ENCODE data around the gene USP38. TPM values are rescaled to one million over a fixed set of nuclear protein-coding genes. Genes with fewer than 3 reads are reported as not detected.

The USP38 gene
- total RNA-seq, 4 donors from 2014 or later: 63.6 to 142 (median 102) TPM

DNA sequence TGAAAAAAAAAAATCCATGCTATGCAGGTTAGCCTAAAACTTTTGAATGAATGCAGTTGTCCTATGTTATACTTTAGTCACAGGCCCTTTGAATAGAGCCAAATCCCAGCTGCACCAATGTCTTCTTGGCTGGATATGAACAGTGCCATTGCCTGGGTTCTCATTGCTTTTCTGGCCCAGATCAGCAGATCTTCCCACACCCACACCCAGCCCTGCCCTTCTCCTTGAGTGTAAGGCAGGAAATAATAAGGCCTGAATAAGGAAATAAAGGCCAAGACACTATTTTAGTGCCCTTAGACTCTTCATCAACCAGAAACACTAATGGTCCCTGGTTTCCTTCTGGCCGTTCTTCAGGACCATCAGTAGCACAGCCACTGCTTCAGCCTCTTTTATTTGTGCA is 66.6 kb downstream of the USP38 start:
- TF ChIP-seq, protein P1, sequence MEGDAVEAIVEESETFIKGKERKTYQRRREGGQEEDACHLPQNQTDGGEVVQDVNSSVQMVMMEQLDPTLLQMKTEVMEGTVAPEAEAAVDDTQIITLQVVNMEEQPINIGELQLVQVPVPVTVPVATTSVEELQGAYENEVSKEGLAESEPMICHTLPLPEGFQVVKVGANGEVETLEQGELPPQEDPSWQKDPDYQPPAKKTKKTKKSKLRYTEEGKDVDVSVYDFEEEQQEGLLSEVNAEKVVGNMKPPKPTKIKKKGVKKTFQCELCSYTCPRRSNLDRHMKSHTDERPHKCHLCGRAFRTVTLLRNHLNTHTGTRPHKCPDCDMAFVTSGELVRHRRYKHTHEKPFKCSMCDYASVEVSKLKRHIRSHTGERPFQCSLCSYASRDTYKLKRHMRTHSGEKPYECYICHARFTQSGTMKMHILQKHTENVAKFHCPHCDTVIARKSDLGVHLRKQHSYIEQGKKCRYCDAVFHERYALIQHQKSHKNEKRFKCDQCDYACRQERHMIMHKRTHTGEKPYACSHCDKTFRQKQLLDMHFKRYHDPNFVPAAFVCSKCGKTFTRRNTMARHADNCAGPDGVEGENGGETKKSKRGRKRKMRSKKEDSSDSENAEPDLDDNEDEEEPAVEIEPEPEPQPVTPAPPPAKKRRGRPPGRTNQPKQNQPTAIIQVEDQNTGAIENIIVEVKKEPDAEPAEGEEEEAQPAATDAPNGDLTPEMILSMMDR (IDR thresholded peaks at IDR 0.05 in 4 of 5, conservative IDR thresholded peaks at IDR 0.05 in 1 of 5): no peak
- TF ChIP-seq POLR2A (IDR thresholded peaks at IDR 0.05): no peak
- intact Hi-C loops (cut with DNase I; ENCODE audit: low total_unique reads) (no loop called here), in situ Hi-C loops (cut with MboI; ENCODE audit: low sequenced_read_pairs in 4 of 4) (no loop called here)
- no peaks in the 10 kb centered on the region for H3K9me3 ChIP-seq
- H3K36me3 ChIP-seq: no peaks in the 10 kb centered on the region
- ATAC-seq (no peak), DNase-seq (no peak)
- H3K4me3 ChIP-seq: no peak overlapping the region
- H3K4me1 ChIP-seq: no peaks in the 10 kb centered on the region
- H3K27ac ChIP-seq: no peak overlapping the region
- H3K27me3 ChIP-seq: no peaks in the 10 kb centered on the region

DNA sequence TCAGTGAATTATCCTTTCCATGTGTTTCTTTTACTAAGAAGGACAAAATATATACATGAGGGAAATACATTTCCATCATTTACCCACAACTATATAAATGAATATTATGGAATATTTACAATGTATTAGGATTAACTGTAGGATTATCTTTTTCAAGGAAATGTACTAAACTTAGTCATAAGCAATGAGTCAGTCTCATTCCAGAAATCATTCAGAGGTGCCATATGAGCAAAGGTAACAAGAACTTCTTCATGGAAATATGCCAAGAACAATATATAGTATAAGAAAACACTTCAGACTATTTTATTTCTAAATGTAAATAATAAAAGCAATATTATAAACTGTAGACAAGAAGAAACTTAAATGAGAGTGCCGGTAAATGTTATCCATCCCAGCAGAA is 67.1 kb downstream of the USP38 start:
- Histone ChIP-seq H3K9me3 (no peaks in the 10 kb centered on the region), H3K27me3 (no peaks in the 10 kb centered on the region), H3K36me3 (no peaks in the 10 kb centered on the region), H3K4me3 (no peak overlapping the region), H3K4me1 (no peaks in the 10 kb centered on the region), H3K27ac (no peak overlapping the region)
- ATAC-seq (no peak), DNase-seq (no peak)
- TF ChIP-seq, protein P1 (IDR thresholded peaks at IDR 0.05 in 4 of 5, conservative IDR thresholded peaks at IDR 0.05 in 1 of 5): no peak
- no peak for TF ChIP-seq POLR2A (IDR thresholded peaks at IDR 0.05)
- intact Hi-C loops (cut with DNase I; ENCODE audit: low total_unique reads) (no loop called here), in situ Hi-C loops (cut with MboI; ENCODE audit: low sequenced_read_pairs in 4 of 4) (no loop called here)

DNA sequence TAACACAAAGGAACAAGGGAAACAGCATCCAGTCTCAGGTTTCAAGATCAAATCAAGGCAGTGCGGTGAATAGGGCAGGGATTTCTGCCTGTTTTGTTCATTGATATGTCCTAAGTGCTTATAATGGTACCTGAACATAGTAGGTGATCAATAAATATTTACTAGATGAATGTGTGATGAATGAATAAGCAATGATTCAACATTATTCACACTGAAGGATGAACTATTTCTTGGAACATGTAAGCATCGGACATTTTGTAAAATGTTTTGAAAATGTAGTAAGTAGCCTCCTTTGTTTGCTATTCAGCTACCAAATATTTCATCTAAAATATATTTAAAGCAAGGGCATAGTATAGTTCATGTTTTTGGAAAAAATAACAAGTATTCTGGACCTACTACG is 67.8 kb downstream of the USP38 start:
- TF ChIP-seq, protein P1 (IDR thresholded peaks at IDR 0.05 in 4 of 5, conservative IDR thresholded peaks at IDR 0.05 in 1 of 5): no peak
- no peak for TF ChIP-seq POLR2A (IDR thresholded peaks at IDR 0.05)
- ATAC-seq (no peak), DNase-seq (no peak)
- H3K27ac ChIP-seq: no peak overlapping the region
- in situ Hi-C loops (cut with MboI; ENCODE audit: low sequenced_read_pairs in 4 of 4): no loop called here
- no peaks in the 10 kb centered on the region for H3K36me3 ChIP-seq
- intact Hi-C loops (cut with DNase I; ENCODE audit: low total_unique reads): no loop called here
- no peaks in the 10 kb centered on the region for H3K4me1 ChIP-seq
- no peaks in the 10 kb centered on the region for H3K27me3 ChIP-seq
- no peak overlapping the region for H3K4me3 ChIP-seq
- no peaks in the 10 kb centered on the region for H3K9me3 ChIP-seq

DNA sequence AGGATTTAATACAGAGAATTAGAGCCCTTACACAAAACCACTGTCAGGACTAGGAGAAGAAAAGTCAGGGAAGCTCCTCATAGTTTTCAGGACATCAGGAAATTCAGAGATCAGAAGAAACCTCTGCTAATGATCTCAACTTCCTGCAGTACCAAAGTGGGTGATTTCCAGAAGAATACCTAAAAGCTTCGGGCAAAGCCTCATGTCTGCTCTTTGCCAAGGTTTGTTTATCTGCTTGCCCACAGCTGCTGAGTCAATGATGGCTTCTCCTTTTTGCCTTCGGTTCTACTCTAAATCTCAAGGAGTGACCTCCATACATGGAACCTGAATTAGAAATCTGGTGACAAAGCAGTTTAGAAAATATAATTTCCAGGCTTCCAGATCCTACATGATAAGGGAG is 68.4 kb downstream of the USP38 start:
- Histone ChIP-seq H3K4me1 (no peaks in the 10 kb centered on the region), H3K36me3 (no peaks in the 10 kb centered on the region), H3K4me3 (no peak overlapping the region), H3K27ac (no peak overlapping the region), H3K27me3 (no peaks in the 10 kb centered on the region), H3K9me3 (no peaks in the 10 kb centered on the region)
- ATAC-seq (no peak), DNase-seq (no peak)
- TF ChIP-seq, protein P1 (IDR thresholded peaks at IDR 0.05 in 4 of 5, conservative IDR thresholded peaks at IDR 0.05 in 1 of 5): no peak
- TF ChIP-seq POLR2A (IDR thresholded peaks at IDR 0.05): no peak
- in situ Hi-C loops (cut with MboI; ENCODE audit: low sequenced_read_pairs in 4 of 4) (no loop called here), intact Hi-C loops (cut with DNase I; ENCODE audit: low total_unique reads) (no loop called here)

DNA sequence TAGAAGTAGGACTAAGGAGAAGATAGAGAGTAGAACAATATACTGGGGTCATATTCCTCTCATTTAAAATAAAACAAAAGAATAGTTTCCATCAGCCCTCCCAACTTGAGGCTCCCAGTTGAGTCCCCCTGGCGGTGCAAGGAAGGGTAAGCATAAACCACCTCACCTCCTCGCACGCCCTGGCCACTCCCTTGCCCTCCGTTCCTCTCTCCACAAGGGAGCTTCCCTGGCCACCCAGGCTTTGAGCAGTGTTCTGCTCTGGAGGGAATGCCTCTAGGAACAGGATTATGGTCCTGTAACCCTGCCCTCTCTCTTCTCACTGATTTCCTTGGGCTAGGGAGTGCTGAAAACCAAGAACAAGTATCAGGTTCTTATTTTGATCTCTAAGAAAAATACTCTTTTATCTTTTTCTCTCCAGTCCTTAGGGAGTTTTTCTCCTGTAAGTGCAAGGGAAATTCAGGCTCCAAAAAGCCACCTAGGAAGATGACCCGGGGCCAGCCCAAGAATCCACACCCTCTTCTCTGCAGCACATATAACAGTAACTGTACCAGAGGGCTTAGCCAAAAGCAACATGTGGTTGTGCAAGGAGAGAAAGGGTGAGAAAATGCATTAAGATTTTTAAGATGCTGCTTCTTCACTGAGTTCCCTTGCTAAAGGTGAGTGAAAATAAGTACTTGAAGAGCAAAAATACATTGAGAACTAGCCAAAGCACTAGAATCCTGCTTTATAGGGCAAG is 69.9 kb downstream of the USP38 start:
- no peak for DNase-seq
- no peaks in the 10 kb centered on the region for H3K27me3 ChIP-seq
- in situ Hi-C loops (cut with MboI; ENCODE audit: low sequenced_read_pairs in 4 of 4): no loop called here
- no peak for TF ChIP-seq POLR2A (IDR thresholded peaks at IDR 0.05)
- TF ChIP-seq, protein P1 (IDR thresholded peaks at IDR 0.05 in 4 of 5, conservative IDR thresholded peaks at IDR 0.05 in 1 of 5): no peak
- no peaks in the 10 kb centered on the region for H3K36me3 ChIP-seq
- no peaks in the 10 kb centered on the region for H3K4me1 ChIP-seq
- ATAC-seq: no peak
- H3K9me3 ChIP-seq: no peaks in the 10 kb centered on the region
- intact Hi-C loops (cut with DNase I; ENCODE audit: low total_unique reads): no loop called here
- H3K4me3 ChIP-seq: no peak overlapping the region
- H3K27ac ChIP-seq: no peak overlapping the region

All from gastrocnemius medialis (tissue), 4 donors.